Activated B cell treated with CpG ODN at 0.5 μM for 24 hours (primary cell): ENCODE data around the gene NUP214. TPM values are rescaled to one million over a fixed set of nuclear protein-coding genes. Genes with fewer than 3 reads are reported as not detected.
A peak's percentile ranks its signal among the peaks of the same experiment; 100 is the strongest.
"Not testable (repeated sequence)": the region's sequence is repeated elsewhere in the genome, so short reads cannot be mapped to it uniquely, and the experiment has no call there.

Experiments used
- ATAC-seq: fragments of 200-7000 bp; cut with Tn5 transposase; one replicate; pipeline ENCODE4 v1.10.0; 2021; ENCODE audit warnings: low read depth, mild to moderate bottlenecking, moderate library complexity
- CTCF ChIA-PET: fragments of 350-600 bp; sonication (Branson Sonifier 250); formaldehyde crosslinking; loops from one replicate; lab custom pipeline; 2021; ENCODE audit warnings: antibody characterized with exemption; lab: Charles Lee
- POLR2A ChIA-PET: fragments of 350-600 bp; sonication (Branson Sonifier 250); formaldehyde crosslinking; loops from one replicate; lab custom pipeline; 2021; ENCODE audit warnings: antibody characterized with exemption; lab: Charles Lee
- DNase-seq: peaks from one replicate; pipeline ENCODE4 v3.0.0; 2022
- H3K27ac Mint-ChIP-seq: one replicate; pipeline ENCODE4 v1.8.0; 2020; ENCODE audit warnings: mixed read lengths
- H3K27me3 Mint-ChIP-seq: one replicate; pipeline ENCODE4 v1.8.0; 2021; ENCODE audit warnings: mixed read lengths
- H3K36me3 Mint-ChIP-seq: one replicate; pipeline ENCODE4 v1.8.0; 2021; ENCODE audit warnings: low read depth, mixed read lengths
- H3K4me1 Mint-ChIP-seq: one replicate; pipeline ENCODE4 v1.8.0; 2021; ENCODE audit warnings: mixed read lengths
- H3K4me3 Mint-ChIP-seq: one replicate; pipeline ENCODE4 v1.8.0; 2020; ENCODE audit warnings: mild to moderate bottlenecking, mixed read lengths
- H3K9me3 Mint-ChIP-seq: one replicate; pipeline ENCODE4 v1.8.0; 2020; ENCODE audit warnings: mixed read lengths
- intact Hi-C: fragments of 100-400 bp; cut with micrococcal nuclease; formaldehyde crosslinking; loops from one replicate; pipeline ENCODE4 v1.15.1; 2024
- total RNA-seq: library from RNA; stranded (reverse); gene quantifications from 2 replicates; pipeline ENCODE4 v1.2.3, GENCODE V29; 2022
- TF ChIP-seq, protein P1 (sequence below): fragments of 200-600 bp; IDR thresholded peaks from one replicate; pipeline ENCODE4 v1.8.0; 2022; ENCODE audit warnings: antibody characterized with exemption, mild to moderate bottlenecking

Gene NUP214
- total RNA-seq, 1 donor from 2014 or later: 90.9 TPM

DNA sequence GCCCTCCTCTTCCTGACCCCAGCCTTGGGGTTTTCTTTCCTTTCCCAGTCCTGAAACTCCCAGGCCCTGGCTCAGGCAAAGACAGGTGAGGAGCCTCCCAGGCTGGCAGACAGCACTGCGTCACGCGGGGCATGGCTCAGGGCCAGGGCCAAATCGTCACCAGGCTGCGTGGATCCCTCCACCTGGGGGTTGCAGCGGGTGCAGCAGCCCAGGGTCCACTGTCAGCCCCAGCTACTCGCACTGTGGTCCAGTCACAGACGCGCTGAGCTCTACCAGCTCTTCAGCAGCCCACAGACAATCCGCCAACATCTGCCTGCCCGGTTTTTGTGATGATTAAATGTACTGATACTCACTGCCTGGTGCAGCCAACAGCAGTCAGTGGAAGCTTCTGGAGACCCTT, 138.8 kb downstream of the NUP214 start:
- ChIA-PET CTCF (no interaction called here), POLR2A (interaction anchor here (0.7 to 1.2 kb wide), 2 partner anchors 12 to 14 kb away, joined by 3 to 6 read pairs; partner anchors contain the start of gene FAM78A)
- no peak for DNase-seq
- no peaks in the 10 kb centered on the region for H3K9me3 Mint-ChIP-seq
- H3K36me3 Mint-ChIP-seq: peaks cover 43% of the 10 kb centered on the region
- TF ChIP-seq, protein P1, sequence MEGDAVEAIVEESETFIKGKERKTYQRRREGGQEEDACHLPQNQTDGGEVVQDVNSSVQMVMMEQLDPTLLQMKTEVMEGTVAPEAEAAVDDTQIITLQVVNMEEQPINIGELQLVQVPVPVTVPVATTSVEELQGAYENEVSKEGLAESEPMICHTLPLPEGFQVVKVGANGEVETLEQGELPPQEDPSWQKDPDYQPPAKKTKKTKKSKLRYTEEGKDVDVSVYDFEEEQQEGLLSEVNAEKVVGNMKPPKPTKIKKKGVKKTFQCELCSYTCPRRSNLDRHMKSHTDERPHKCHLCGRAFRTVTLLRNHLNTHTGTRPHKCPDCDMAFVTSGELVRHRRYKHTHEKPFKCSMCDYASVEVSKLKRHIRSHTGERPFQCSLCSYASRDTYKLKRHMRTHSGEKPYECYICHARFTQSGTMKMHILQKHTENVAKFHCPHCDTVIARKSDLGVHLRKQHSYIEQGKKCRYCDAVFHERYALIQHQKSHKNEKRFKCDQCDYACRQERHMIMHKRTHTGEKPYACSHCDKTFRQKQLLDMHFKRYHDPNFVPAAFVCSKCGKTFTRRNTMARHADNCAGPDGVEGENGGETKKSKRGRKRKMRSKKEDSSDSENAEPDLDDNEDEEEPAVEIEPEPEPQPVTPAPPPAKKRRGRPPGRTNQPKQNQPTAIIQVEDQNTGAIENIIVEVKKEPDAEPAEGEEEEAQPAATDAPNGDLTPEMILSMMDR: no peak
- H3K4me1 Mint-ChIP-seq: peaks cover 69% of the 10 kb centered on the region
- peak overlapping the region; percentile 73 for H3K27ac Mint-ChIP-seq
- no peak for ATAC-seq
- intact Hi-C loops: no loop called here
- no peak overlapping the region for H3K4me3 Mint-ChIP-seq
- H3K27me3 Mint-ChIP-seq: no peaks in the 10 kb centered on the region

- peaks cover 23% of the 10 kb centered on the region for H3K36me3 Mint-ChIP-seq
- POLR2A ChIA-PET: interaction anchor here (0.6 to 17.5 kb wide), 5 partner anchors 10 to 106 kb away, joined by 3 to 593 read pairs (median 4); partner anchors contain the start of gene FAM78A
- H3K4me3 Mint-ChIP-seq: peak overlapping the region; percentile 29
- H3K9me3 Mint-ChIP-seq: no peaks in the 10 kb centered on the region
- CTCF ChIA-PET: interaction anchor here (2.0 kb wide), 1 partner anchor 10 kb away, joined by 9 read pairs; no protein-coding TSS in a partner anchor
- TF ChIP-seq, protein P1: no peak
- DNase-seq (no peak), ATAC-seq (no peak)
- no peaks in the 10 kb centered on the region for H3K27me3 Mint-ChIP-seq
- H3K4me1 Mint-ChIP-seq: peaks cover 91% of the 10 kb centered on the region
- H3K27ac Mint-ChIP-seq: peak overlapping the region; percentile 98
- intact Hi-C loops: no loop called here
Measured at GRCh38 chr9:131266266-131267229, 141.2 kb downstream of the NUP214 start.

GRCh38 chr9:131270171-131271015, 145.0 kb downstream of the NUP214 start:
- DNase-seq (peak; percentile 40), ATAC-seq (peak; percentile 13)
- intact Hi-C loops: loop anchor here (1.0 to 10.0 kb wide), 3 partner anchors 8 to 454 kb away; no protein-coding TSS in a partner anchor
- H3K4me3 Mint-ChIP-seq: peak overlapping the region; percentile 76
- H3K9me3 Mint-ChIP-seq: no peaks in the 10 kb centered on the region
- peak overlapping the region; percentile 98 for H3K27ac Mint-ChIP-seq
- TF ChIP-seq, protein P1: no peak
- H3K36me3 Mint-ChIP-seq: peaks cover 18% of the 10 kb centered on the region
- H3K27me3 Mint-ChIP-seq: no peaks in the 10 kb centered on the region
- ChIA-PET CTCF (interaction anchor here (0.8 to 1.6 kb wide), 3 partner anchors 15 to 66 kb away, joined by 3 to 5 read pairs (median 4); no protein-coding TSS in a partner anchor), POLR2A (interaction anchor here (0.6 to 17.5 kb wide), 13 partner anchors 7 to 588 kb away, joined by 3 to 593 read pairs (median 6); partner anchors contain the start of gene PLPP7)
- peaks cover 88% of the 10 kb centered on the region for H3K4me1 Mint-ChIP-seq

DNA sequence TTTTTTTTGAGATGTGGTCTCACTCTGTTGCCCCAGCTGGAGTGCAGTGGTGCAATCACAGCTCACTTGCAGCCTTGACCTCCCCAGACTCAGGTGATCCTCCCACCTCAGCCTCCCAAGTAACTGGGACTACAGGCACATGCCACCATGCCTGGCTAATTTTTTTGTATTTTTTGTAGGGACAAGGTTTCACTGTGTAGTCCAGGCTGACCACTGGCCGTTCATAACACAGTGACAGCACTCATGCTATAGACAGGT, 145.6 kb downstream of the NUP214 start:
- Mint-ChIP-seq H3K4me3 (peak overlapping the region; percentile 76), H3K36me3 (peaks cover 23% of the 10 kb centered on the region), H3K27ac (peak overlapping the region; percentile 98), H3K4me1 (peaks cover 82% of the 10 kb centered on the region)
- ChIA-PET CTCF (interaction anchor here (0.8 to 1.6 kb wide), 2 partner anchors 17 to 66 kb away, joined by 3 to 5 read pairs; no protein-coding TSS in a partner anchor), POLR2A (interaction anchor here (0.6 to 17.5 kb wide), 8 partner anchors 8 to 589 kb away, joined by 3 to 593 read pairs (median 6); partner anchors contain the start of gene PLPP7)
- not testable (repeated sequence) for ATAC-seq, DNase-seq, H3K27me3 Mint-ChIP-seq, H3K9me3 Mint-ChIP-seq
- intact Hi-C loops: loop anchor here (10.0 kb wide), 1 partner anchor 454 kb away; no protein-coding TSS in a partner anchor

- intact Hi-C loops: loop anchor here (10.0 kb wide), 1 partner anchor 453 kb away; no protein-coding TSS in a partner anchor
- TF ChIP-seq, protein P1: no peak
- Mint-ChIP-seq H3K36me3 (peaks cover 23% of the 10 kb centered on the region), H3K9me3 (no peaks in the 10 kb centered on the region), H3K4me1 (peaks cover 76% of the 10 kb centered on the region), H3K27ac (peak overlapping the region; percentile 98), H3K4me3 (peak overlapping the region; percentile 46), H3K27me3 (no peaks in the 10 kb centered on the region)
- ATAC-seq (no peak), DNase-seq (no peak)
- CTCF ChIA-PET: interaction anchor here (0.8 to 1.6 kb wide), 3 partner anchors 18 to 65 kb away, joined by 3 to 5 read pairs (median 4); no protein-coding TSS in a partner anchor
- POLR2A ChIA-PET: interaction anchor here (0.6 to 17.5 kb wide), 8 partner anchors 8 to 1437 kb away, joined by 4 to 593 read pairs (median 6); no protein-coding TSS in a partner anchor
Measured at GRCh38 chr9:131271506-131271931, 146.1 kb downstream of the NUP214 start.
